GM12801 (cell line): ENCODE measurements around the gene CAST.

Experiments used
- TF ChIP-seq, protein P1 (sequence below): IDR thresholded peaks from one replicate; pipeline ENCODE4 v1.5.1; 2011; ENCODE audit warnings: control low read depth; ENCODE audit not compliant: insufficient read length; ENCODE audit errors: extremely low read depth

CAST gene

GRCh38 chr5:96703384-96703920, 41.3 kb downstream of the CAST start:
- TF ChIP-seq, protein P1, sequence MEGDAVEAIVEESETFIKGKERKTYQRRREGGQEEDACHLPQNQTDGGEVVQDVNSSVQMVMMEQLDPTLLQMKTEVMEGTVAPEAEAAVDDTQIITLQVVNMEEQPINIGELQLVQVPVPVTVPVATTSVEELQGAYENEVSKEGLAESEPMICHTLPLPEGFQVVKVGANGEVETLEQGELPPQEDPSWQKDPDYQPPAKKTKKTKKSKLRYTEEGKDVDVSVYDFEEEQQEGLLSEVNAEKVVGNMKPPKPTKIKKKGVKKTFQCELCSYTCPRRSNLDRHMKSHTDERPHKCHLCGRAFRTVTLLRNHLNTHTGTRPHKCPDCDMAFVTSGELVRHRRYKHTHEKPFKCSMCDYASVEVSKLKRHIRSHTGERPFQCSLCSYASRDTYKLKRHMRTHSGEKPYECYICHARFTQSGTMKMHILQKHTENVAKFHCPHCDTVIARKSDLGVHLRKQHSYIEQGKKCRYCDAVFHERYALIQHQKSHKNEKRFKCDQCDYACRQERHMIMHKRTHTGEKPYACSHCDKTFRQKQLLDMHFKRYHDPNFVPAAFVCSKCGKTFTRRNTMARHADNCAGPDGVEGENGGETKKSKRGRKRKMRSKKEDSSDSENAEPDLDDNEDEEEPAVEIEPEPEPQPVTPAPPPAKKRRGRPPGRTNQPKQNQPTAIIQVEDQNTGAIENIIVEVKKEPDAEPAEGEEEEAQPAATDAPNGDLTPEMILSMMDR: no peak

DNA sequence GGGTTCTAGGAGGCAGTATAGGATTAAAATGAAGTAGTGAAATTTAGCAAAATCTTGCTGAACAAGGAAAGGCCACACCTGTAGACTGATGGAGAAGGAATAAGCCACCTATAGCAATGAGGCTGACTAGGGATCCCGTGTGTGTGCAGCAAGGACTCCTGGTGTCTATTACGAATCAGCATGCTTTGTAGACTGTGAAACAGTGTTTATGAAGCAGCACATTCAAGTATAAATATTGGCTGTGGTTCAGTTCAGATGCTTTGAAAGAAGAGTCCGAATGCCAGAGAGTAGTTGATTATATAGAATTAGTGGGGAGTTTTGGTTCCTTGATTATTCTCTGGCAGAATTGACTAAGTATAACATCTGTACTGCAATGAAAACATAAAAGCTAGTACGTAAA, 41.8 kb downstream of the CAST start:
- TF ChIP-seq, protein P1: no peak

DNA sequence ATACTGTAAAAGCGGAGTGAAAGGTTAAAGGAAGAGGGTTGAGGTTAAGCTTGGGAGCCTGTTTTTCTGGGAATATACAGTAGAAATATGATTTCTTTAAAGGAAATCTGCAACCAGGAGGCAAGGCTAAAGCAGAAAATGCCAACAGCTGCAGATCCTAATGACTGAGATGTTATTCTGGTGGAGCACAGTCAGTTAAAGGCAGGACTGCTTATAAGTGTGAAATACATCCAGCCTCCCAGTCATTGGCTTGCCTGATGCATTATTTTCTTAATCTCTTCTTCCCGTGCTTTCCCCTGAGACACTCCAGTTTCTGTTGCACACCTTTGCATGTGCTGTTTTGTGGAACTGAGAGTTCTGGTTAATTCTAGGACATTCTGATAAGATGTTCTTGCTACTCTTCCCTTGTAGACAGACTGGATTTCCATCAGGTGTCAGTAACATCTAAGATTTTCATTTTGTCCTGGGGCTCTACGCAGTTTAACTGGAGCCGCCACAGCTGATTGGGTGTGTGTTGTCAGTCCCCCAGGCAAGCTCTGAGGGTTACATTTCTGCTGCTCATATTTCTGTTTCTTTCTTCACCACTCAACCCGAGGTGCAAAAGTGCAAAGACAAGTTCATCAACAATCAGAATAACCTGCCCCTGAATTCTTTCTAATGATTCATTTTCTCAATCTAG, 44.4 kb downstream of the CAST start:
- TF ChIP-seq, protein P1: no peak

- TF ChIP-seq, protein P1: no peak
Observed at GRCh38 chr5:96708600-96708999, 46.4 kb downstream of the CAST start.

- TF ChIP-seq, protein P1: no peak
Observed at GRCh38 chr5:96709152-96709821, 47.1 kb downstream of the CAST start.

DNA sequence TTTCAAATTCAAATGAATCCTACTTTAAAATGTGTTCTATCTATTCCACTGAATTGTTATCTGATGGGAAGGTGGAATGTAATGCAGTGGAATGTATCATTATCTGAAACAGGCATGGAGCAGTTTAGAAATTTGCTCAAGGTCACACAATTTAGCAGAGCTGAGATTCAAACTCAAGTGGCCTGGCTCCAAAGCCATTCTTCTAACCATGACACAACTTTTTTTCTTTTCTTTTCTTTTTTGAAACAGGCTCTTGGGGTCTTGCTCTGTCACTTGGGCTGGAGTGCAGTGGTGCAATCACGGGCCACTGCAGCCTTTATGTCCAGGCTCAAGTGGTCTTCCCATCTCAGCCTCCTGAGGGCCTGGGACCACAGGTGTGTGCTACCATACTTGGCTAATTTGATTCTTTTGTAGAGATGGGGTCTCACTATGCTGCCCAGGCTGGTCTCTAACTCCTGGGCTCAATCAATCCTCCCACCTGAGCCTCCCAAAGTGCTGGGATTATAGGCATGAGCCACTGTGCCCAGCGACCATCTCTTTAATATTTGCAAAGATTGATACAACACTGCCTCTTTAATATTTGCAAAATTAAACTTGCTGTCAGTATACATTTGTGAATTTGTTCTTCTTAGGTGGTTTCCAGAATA, 50.0 kb downstream of the CAST start:
- TF ChIP-seq, protein P1: no peak

DNA sequence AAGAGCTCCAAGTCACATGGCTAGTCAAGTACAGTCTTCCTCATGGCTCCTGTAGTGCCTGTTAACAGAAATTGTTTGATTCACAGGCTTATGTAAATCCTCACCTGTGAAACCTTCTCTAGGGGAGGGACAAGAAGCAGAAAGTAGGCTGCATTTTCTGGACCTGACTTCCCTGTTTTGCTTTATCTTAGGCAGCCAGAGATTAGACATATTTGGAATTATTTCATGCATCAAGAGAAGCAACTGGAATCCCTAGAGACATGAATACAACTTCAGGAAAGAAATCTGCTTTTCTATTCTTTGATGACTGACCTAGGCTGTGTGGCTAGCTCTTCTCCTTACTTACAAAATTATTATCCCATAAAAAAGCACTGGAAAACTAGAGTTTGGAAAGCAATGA, 52.3 kb downstream of the CAST start:
- TF ChIP-seq, protein P1: no peak
